Measurements from ENCODE around the gene SERBP1.
A peak's percentile ranks its signal among the peaks of the same experiment; 100 is the strongest.
"Not testable (repeated sequence)": the region's sequence is repeated elsewhere in the genome, so short reads cannot be mapped to it uniquely, and the experiment has no call there.

The SERBP1 gene

GRCh38 chr1:67439277-67440029 is 9.3 kb upstream of the SERBP1 start:
- no peak for DNase-seq

GRCh38 chr1:67437961-67438360 is 7.8 kb upstream of the SERBP1 start:
- no peak for DNase-seq

DNA sequence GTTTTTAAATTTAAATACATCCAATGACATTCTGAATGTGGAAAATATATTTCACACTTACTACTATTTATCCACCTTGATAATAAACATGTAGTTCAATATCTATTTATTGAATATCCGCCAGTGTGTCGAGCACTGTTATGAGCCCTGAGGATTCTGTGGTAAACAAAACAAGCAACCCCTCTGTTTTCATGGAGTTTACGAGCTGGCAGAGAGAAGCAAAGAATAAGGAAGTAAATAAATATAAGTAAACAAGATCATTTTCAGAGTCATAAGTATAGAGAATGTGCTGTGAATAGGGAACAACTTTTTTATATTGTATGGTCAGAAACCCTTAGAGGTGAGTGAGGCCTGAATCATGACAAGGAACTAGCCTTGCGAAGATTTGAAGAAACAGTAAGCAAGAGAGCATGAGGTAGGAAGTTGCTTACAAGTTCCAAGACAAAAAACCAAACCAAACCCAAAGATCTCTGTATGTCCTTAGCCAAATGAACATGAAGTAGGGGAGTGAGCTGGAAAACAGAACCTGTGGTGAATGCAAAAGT is 6.4 kb upstream of the SERBP1 start:
- DNase-seq: no peak

DNA sequence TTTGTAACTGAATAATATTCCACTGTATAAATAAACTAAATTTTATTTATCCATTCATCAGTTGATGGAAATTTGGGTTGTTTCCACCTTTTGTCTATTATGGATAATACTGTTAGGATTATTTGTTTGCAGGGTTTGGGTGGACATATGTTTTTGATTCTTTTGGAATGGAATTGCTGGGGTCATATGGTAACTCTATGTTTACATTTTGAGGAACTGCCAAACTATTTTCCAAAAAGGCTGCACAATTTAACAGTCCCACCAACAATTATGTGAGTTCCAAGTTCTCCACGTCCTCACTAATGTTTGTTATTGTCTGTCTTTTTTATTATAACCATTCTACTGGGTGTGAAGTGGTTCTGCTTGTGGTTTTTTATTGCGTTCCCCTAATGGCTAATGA is 4.3 kb upstream of the SERBP1 start:
- no peak for DNase-seq

- no peak for DNase-seq
These were observed 3.6 kb upstream of the SERBP1 start for GRCh38 chr1:67433837-67434236.

- no peak for DNase-seq
These were observed 2.5 kb upstream of the SERBP1 start for GRCh38 chr1:67432745-67433144.

GRCh38 chr1:67431869-67432578 is 1.8 kb upstream of the SERBP1 start:
- DNase-seq: no peak

DNA sequence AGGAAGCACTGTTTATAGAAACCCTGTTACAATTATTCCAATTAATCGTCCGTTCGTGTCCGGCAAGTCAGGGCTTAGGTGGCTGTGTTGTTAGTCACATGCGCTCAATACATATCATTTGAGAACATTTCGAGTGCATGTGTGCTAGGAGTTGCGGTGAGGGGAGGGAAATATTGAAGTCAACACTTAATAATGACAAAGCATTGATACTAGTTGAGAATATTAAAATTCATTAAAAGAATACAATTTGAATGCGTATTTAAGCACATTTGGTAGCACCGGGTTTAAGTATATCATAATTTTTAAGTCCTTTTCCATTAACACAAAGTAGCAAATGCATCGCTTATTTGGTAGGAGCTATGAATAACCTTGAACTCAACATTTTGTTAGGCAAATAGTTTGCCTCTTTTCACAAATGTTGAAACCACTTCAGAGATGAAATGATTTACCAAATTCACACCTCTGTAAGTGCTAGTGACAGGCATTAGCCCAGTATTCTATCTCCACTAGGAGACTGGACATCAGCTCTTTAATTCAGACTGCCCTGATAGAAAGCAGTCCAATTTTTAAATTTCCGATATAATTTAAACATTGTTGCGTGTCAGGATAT is 1.1 kb upstream of the SERBP1 start:
- no peak for DNase-seq

- DNase-seq: no peak
These were observed 459 bp downstream of the SERBP1 start for GRCh38 chr1:67429528-67430357.

- DNase-seq: peak; percentile 2
These were observed 1.1 kb downstream of the SERBP1 start for GRCh38 chr1:67429011-67429527.

DNA sequence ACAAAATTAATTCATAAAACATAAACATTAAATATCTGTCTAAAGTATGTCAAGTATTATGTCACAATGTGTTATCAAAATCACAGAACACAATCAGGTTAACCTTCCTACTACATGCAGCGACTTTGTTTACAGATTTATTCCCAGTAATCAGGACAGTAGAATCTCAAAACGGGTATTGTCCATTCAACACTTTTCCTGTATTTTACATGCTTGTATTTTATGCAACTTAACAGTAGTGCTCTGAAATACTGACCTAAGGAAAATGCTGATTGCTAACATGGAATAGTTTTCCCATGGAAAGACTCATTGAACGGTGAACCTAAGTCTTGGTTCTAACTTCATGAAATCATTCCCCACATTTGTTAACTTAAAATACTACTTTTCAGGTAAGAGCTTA is 2.3 kb downstream of the SERBP1 start:
- DNase-seq: no peak

- no peak for DNase-seq
These were observed 2.7 kb downstream of the SERBP1 start for GRCh38 chr1:67427465-67427864.

GRCh38 chr1:67420835-67421492 is 9.2 kb downstream of the SERBP1 start:
- DNase-seq: no peak

DNA sequence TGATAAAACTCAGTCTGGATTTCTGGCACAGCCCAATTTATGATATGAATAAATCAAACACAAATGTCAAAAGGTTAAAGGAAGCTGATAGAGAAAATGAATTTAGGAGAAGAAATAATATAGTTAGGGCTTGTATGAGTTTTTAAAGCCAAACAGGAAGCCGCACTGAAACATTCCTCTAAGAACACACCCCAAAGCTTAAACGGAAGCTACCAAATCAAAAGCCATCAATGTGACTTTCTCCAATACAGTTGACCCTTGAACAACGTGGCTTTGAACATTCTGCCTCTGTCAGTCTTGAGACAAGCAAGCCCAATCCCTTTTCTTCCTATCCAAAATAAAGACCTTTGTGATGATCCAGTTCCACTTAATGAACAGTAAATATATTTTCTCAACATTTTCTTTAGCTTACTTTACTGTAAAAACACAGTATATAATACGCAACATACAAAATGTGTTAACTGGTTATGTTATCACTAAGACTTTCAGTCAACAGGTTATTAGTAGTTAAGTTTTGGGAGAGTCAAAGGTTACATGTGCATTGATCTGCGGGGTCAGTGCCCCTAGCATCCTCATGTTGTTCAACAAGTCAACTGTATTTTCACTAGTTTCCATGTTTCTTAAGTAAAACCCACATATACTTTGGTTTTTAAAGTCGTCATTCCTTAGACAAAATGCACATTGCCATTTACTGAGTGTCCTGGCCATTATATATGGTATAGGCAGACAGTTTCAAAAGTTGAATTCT is 11.2 kb downstream of the SERBP1 start:
- DNase-seq: no peak

GRCh38 chr1:67417733-67418132 is 12.5 kb downstream of the SERBP1 start:
- DNase-seq: not testable (repeated sequence)

- DNase-seq: no peak
These were observed 15.2 kb downstream of the SERBP1 start for GRCh38 chr1:67415041-67415440.

GRCh38 chr1:67414574-67414973 is 15.6 kb downstream of the SERBP1 start:
- DNase-seq: no peak

- DNase-seq: not testable (repeated sequence)
These were observed 17.1 kb downstream of the SERBP1 start for GRCh38 chr1:67413101-67413500.

GRCh38 chr1:67408148-67408547 is 22.1 kb downstream of the SERBP1 start:
- no peak for DNase-seq

DNA sequence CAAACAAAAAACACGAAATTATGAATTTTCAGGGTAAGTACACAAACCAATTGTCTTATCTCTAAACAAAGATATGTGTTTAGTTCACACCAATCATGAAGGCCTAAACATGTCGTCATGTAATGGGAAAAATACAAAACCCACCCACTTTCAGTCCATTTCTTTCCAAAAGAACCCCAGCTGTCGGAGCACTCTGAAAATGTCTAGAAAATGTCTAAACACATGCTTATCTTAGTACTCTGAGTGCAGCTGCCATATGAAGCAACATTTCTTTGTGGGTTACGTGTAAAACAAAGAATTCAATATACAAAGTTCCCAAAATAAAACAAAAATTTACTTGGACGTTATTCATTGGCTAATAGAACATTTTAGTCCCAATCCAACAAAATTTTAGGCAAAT is 22.7 kb downstream of the SERBP1 start:
- no peak for DNase-seq
